ENCODE data around the gene GTF2F2.

The GTF2F2 gene

DNA sequence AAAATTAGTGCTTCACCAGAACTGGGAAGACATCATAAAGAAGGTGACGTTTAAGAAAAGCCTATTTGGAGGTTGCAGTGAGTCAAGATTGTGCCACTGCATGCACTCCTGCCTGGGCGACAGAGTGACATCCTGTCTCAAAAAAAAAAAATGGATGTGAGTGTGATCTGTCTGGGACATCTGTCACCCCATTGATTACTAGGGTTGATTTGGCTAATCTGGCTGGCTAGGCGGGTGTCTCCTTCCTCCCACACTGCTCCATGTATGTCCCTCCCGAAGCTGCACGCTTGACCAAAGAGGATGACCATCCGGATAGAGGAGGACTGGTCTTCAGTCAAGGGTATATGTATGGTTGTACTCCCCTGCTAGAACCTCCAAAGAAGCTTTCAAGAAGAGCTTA lies 2.6 kb downstream of the GTF2F2 start:
- DNase-seq = no peak

DNA sequence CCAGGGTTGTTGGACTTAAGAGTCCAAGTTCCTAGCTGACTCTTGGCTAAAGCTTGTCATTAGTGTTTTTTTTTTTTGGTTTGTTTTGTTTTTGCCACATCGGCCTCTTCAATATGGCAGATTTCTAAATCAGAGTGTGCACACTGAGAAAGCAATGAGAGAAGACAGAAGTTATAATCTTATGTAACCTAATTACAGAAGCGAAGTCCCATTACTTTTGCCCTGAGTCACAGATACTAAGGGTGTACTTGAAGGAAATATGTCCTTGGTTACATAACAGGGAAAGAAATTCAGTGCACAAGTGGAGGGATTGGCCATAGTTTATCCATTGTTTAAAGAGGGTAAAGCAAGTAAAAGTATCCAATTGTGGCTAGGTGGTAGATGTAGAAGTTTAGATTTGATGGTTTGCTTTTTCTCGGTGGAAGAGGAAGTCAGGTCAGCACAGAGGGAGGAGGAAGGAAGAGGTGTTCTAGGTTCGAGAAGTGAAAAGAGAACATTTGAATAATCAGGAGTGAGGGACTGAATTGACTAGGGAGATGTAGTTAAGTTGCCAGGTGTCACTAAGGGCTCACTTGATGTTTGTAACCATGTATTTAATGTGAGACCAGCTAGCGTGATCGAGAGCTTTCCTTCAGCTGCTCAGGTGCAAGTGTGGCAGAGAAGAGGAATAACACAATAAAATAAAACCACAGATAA lies 12.2 kb downstream of the GTF2F2 start:
- peak; percentile 46 for DNase-seq

DNA sequence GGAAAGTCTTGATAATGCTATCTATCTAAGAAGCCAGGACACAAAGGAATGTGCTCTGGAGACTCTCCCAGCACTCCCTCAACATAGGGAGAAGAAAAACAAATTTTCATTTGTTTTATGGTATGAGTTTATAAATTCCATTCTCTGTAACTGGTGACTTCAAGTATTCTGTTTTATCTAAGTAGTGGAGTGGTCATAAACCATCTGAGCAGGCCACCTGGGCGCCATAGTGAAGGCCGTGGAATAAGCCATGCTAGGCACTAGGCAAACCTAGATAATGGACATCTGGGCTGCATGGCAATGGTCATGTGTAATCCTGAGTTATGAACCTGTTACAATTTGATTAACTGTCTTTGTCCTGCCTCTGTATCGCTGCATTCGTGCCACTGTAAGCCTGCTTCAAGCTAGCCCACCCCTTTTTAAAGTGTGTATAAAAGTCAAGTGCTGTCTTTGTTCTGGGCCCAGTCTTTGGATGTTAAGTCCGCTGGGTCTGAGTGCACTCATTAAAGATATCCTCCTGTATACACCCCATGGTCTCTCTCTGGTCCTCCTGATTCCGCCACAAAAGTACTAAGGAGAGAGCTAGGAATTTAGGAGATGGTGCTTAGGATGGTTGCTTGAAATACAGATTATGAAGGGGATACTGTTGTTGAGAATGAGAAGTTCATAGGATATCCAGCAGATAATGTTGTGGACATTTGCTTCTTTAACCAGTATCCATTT lies 13.2 kb downstream of the GTF2F2 start:
- no peak for DNase-seq

DNA sequence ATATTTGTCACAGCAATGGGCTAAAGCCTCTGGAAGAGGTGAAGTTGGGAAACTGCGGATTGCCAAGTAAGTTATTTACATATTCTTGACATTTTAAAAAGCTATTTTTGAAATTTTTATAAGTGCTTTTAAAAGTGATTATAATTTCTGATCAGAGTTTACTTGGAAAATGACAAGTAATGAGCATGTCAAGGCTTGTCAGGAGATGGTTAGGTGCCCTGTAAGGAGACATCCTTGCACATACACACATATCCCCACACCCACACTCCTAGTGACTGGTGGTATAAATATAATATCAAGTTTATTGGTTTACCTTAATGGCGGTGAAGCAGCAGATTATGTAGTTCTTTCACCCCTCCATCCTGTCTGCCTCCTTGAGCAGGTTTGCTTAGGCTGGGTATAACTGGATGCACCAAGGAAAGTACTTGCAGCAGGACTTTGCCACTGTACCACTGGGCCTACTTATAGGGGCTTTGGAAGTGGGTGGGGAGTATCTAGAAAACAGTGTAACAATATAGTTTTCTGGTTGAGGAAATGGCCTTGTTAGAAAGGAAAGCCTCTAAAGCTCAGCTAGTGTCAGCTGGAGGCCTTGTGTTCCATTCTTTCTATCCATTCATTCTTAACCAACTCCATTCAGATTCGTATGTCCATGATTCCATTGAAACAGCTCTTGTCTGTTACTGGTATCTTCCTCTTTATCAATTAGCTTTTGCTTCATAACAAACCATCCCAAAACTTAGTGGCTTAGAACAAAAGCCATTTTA lies 16.6 kb downstream of the GTF2F2 start:
- DNase-seq = no peak

DNA sequence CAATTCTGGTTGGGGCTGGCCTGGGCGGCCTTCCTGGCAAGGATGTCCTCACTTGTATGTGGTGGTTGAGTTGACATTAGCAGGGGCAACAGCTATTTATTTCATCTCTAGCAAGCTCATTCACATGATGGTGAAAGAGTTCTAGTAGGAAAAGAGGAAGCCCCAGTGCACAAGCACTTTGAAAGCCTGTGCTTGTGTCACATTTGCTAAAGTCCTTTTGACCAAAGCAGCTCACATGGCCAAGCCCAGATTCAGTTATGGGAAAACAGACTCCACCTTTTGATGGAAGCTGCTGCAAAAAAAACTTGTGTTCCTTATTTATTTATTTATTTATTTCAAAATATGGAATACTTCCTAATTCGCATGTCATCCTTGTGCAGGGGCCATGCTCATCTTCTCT lies 17.2 kb downstream of the GTF2F2 start:
- peak; percentile 63 for DNase-seq

DNA sequence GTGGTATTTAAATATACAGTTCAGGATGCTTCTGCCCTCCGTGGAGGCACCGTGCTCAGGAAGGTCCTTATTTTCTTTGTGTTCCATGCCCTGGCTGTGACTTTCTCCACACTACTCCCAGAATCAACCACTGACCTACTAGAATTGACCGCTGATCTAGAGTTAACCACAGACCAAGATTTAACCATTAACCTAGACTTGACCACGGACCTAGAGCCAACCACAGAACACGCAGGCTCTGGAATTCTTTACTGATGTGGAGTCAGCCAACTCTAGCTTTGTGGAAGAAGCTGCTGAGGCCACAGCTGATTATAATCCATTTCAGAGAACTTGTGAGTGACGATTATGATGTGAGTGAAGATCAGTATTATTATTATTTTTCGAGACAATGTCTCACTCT lies 18.0 kb downstream of the GTF2F2 start:
- DNase-seq = no peak

DNA sequence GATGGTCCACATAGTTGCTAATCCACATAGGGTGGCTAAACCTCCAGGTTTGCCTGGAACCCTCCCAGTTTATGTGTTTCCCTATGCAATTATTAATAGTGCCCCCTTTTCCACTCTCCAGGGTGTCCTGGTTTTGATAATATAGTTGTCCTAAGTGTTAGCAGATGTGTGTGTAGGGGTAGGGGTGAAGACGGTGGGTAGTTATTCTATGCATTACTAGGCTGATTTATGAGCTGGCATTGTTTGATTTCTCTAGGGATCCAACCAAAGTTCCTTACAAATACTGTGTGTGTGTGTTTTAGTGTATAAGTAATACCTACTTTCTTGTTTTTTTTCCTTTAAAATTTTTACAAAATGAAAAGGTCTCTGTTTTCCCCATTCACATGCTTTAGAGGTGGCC lies 21.1 kb downstream of the GTF2F2 start:
- DNase-seq = no peak

DNA sequence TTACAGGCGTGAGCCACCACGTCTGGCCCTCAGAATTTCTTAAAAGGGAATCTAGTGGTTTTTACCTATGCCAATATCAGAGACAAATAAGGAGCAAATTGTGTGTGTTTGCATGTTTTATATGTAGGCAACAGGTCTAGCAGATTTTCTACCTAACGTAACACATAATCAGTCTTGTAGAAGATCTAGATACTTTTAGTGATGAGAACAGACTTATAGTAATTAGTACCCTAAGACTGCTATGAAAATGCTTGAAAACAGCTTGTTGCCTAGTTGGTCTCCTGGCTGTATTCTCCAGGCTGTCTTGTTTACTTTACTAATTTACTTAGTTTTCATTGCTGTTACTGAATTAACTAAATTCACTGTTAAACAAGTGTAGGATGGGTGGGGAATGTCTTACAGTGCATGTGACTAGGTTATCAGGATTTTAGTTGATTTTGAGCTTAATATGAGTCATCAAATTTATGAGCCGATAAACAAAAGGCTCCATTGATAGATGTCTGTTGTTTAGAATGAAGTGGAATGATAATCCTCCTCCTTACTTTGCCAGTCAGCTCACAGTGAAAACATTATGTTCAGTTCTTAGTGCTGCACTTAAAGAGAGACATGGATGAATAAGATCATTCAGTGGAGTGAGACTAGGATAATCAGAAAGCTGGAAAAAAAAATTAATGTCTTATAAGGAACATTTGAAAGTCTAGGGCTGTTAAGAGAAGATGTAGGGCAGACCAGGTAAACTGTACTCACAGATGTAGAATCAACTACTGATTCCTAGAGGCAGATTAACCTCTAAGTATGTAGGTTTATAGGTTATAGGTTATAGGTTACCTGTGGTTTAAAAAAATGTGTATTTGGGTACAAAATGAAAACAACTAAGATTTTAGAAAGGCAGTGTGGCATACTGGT lies 22.4 kb downstream of the GTF2F2 start:
- DNase-seq = no peak

DNA sequence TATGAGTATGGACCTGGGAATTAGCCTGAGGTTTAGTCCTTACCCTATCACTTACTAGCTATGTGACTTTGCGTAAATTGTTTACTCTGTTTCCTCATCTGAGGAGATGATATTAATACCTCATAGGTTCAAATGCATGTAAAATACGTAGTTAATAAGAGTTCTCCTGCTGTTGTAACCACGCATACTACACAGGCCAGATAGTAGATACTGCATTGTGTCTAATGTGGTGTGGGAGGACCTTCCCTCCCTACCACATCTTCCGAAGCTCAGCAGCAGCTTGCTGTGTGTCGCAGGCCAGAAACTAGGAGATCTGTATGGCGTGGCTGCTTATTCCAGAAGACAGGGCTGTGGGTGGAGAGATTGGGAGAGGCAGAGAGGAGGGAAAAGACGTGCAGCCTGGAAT lies 23.0 kb downstream of the GTF2F2 start:
- no peak for DNase-seq

DNA sequence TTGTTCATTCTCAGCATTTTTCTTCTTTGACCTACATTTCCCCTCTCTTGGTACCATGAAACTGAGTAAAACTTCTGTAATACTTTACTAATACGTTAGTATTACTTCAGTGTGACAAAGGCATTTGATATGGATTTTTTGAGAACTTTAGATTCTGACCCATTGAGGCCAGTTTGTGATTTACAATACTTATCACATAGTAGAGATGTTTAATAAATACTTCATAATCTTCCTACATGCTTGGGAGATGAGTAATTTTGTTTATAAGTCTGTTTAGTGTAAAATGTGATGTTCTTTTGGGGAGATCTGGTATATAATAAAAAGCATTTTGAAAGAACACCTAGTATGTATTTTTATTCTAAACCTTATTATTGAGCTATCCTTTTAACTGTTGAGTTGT lies 29.7 kb downstream of the GTF2F2 start:
- DNase-seq = no peak

DNA sequence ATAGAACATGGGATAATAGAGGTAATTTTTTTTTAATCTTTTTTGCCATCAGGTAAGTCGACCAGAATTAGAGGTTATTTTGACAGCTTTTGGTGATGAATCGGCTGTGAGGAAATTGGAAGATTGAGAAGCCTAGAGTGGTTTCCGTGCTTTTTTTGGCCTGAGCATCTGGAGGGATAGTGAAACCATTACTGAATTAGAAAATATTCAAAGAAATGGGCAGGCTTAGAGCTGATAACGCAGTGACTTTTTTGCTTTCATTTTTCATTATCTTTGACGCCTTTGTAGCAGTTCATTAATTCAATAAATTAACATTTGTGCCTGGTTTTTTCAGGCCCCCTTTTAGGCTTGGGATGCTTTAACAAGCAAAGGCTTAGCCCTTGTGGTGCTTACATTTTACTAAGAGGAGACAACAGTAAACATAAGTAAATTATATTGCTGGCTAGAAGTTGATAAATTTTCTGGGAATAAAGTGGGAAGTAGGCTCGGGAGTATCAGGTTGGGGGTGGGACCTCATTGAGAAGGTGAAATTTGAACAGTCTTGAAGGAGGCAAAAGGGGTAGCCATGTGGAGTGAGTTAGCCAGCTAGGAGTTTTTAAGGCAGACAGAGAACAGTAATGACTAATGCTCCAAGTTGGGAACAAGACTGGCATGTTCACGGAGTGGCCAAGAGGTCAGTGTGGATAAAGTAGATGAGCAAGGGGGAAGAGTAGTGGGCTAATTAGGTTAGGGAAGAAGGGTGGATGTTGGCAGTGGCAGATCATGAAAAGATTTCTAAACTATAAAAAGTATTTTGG lies 36.5 kb downstream of the GTF2F2 start:
- no peak for DNase-seq

DNA sequence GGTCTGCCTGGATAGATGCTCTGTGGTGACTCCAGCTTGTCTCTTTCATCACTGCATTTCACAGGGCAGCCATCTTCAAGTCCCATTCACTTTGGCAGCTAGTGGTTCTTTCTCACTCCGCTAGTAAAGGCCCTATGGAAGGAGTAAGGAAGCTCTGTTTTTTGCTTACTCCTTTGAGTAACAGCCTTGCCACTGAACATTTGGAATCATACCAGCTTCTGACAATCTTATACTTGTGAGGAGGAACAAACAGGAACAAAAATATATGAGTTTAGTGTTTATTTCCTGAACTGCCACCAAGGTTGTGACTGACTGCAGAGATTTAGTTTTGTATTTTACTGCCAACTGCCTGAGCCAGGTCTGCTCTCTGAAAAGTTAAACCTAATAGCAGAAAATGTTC lies 41.9 kb downstream of the GTF2F2 start:
- no peak for DNase-seq

DNA sequence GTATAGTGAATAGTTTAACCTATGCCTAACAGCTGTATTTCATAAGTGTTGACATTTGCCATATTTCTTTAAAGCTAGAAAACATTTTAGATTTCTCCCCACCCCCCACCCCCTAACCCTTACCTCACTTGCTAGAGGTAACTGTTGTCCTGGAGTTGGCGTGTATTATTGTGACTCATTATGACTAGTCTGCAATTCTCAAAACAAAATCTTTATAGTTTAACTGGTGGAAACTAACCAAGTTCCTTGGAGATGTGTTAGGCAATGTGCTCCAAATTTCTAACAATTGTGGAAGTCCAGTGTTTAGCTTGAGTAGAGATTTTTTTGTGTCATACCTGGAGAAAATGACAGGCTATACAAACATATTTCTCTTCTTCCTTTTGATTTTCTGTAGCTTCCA lies 42.5 kb downstream of the GTF2F2 start:
- peak; percentile 2 for DNase-seq

DNA sequence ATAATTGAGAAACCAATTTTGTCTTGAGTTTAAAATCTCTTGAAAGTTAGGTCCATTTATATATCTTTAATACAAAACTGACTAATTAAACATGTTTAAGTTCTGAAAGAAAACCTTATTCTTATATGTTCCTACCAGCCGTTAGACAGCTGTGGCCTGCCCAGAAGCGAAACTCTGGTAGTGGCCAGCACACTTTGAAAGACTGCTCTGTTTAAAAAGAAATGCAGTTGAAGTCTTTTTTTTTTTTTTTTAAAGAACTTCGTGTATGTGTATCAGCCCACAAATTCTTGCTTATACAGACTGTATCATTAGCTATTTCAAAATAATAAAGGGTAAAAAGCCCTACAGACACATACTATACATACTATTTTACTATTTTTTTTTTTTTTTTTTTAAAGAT lies 46.5 kb downstream of the GTF2F2 start:
- no peak for DNase-seq

DNA sequence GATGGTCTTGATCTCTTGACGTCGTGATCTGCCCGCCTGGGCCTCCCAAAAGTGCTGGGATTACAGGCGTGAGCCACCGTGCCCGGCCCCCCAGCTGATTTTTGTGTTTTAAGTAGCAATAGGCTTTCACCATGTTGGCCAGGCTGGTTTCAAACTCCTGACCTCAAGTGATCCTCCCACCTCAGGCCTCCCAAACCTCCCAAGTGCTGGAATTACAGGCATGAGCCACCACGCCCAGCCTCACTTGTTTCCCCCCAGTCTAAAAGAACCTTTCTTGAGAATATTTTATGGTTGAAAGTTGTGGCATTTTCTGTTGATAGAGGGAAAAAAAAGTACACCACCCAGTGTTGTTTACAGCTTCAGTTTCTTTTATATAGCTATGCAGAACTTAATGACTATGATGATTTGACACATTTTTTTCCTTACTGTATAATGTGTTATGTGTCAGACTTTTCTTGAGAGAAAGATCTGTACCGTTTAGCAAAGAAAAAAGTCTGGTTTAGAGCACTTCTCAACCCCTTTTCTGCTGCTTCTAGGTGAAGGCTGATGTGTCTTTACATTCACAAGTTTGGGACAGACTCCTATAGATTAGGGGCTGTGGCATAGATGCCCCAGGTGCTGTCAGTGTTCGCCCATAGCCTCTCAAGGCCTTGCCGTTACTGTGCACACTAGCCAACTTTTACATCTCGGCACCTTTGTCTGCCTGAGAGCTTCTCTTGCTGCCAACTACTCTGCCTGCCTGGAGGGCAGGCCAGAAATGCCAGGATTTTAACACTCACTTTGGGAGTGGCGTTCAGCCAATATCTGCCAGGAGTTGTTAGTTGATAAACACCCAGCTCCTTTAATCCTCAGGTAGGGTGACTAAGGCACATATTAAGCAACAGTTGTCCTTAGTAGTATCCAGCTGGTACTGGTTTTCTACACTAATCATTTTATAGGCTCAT lies 47.6 kb downstream of the GTF2F2 start:
- no peak for DNase-seq

DNA sequence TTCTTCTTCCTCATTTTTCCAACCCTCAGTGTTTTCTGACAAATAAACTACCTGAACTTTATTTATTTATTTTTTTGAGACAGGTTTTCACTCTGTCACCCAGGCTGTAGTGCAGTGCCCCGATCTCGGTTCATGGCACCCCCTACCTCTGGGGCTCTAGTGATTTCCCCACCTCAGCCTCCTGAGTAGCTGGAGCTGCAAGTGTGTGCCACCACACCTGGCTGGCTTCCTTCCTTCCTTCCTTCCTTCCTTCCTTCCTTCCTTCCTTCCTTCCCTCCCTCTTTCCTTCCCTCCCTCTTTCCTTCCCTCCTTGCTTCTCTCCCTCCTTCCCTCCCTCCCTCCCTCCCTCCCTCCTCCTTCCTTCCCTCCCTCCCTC lies 48.2 kb downstream of the GTF2F2 start:
- no peak for DNase-seq

DNA sequence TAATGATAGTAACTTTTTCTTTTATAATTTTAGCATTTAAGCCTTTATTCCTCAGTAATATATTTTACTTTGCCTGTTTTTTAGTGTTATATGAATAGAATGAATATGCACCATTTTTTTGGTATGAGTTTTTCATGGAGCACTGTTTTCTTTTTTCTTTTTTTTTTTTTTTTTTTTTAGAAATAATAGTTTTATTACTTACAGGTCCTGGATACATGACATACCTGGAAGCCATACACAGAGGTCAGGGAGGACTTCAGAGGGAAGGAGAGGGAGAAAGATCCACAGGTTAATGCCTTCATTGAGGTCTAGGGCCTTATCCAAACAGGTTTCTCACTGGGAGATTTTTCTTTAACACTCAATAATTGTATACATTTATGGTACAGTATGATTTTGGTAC lies 54.2 kb downstream of the GTF2F2 start:
- DNase-seq = no peak

DNA sequence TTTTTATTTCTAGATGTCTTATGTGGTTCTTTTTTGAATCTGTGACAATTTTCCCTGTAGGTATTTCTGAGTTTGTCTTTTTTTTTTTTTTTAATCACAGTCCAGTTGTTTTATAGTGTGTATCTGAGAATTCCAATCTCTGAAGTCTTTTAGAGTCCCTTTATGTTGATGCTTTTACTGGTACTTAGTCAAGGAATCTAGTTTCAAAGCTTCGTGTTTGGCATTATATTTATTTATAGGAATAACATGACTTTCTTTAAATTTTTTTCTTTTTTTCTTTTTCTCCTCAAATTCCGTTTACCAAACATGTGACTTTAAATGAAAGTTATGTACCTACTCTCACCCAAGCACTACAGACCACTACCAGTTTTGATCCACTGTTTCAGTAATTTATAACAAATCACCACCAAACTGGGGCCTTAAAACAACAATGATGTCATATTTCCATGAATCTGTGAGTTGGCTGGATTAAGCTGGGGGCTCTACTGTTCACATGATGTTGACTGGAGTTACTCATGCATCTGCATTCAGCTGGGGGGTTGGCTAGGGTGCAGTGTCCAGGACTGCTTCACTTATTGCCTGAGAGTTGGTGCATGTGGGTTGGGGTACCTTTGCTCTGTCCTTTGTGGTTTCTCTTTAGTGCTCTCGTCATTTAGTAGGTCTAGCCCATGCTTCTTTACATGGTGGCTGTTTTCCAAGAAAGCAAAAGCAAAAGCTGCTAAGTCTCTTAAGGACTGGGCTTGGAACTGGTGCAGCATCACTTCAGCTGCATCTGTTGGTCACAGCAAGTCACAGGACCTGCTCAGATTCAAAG lies 58.2 kb downstream of the GTF2F2 start:
- no peak for DNase-seq

DNA sequence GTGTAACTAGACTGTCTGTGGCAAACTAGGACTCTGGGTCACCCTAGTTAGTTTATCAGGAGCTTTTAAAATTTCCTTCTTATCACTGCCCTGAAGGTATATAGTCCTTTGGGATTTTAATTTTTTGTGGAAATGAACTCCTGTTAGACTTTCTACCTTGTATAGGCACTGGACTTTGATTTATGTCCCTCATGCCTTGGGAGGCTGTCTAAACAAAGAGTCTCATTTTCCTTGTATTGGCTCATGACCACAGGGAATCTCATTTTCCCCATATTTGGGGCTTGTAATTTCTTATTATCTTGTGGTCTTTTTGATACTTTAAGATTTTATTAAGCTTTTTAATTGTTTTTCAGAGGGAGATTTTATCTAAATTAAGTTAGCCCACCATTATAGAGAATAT lies 59.1 kb downstream of the GTF2F2 start:
- DNase-seq = no peak

DNA sequence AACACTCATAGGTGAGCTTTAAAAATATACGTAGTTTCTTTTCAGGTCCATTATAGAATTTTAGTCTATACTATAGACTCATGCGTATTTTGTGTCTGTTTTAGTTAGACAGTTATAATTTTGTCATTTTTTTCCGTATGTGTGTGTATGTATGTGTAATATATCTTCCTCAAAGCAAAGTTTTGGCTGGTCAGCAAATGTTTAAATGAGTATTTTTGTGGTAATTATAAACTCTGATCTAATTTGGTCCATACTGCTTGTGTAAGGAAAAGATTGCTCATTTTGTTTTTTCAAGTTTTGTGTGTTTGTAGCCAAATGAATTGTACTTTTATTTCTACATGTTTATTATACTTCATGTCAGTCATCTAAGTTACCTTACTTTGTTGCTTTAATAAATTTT lies 60.0 kb downstream of the GTF2F2 start:
- DNase-seq = no peak

Measured in suppressor macrophage treated with lipopolysaccharide for 4 hours (primary cell).